Stimulated activated CD8-positive, alpha-beta memory T cell treated with anti-CD3 and anti-CD28 coated beads, Interleukin-12 subunit alpha, Interleukin-12 subunit beta, amount 100 ng/mL, for 24 hours (primary cell): ENCODE data around the gene CPNE4.
"Not testable (repeated sequence)": the region's sequence is repeated elsewhere in the genome, so short reads cannot be mapped to it uniquely, and the experiment has no call there.

Source experiments
- DNase-seq: peaks from one replicate; pipeline ENCODE4 v3.0.0-alpha.2; 2020; ENCODE audit errors: extremely low read depth

CPNE4 gene

GRCh38 chr3:131957980-131958379 is 76.8 kb downstream of the CPNE4 start:
- no peak for DNase-seq

- no peak for DNase-seq
These were observed 77.3 kb downstream of the CPNE4 start for GRCh38 chr3:131957511-131957910.

GRCh38 chr3:131948806-131949205 is 86.0 kb downstream of the CPNE4 start:
- no peak for DNase-seq

- DNase-seq, result no peak
These were observed 90.1 kb downstream of the CPNE4 start for GRCh38 chr3:131944676-131945075.

GRCh38 chr3:131933665-131934064 is 101.1 kb downstream of the CPNE4 start:
- DNase-seq, result no peak

- DNase-seq, result no peak
These were observed 106.2 kb downstream of the CPNE4 start for GRCh38 chr3:131928593-131928992.

- DNase-seq, result no peak
These were observed 109.2 kb downstream of the CPNE4 start for GRCh38 chr3:131925571-131925970.

- DNase-seq, result no peak
These were observed 112.5 kb downstream of the CPNE4 start for GRCh38 chr3:131922356-131922755.

GRCh38 chr3:131917006-131917405 is 117.8 kb downstream of the CPNE4 start:
- DNase-seq, result no peak

- no peak for DNase-seq
These were observed 120.6 kb downstream of the CPNE4 start for GRCh38 chr3:131914090-131914691.

GRCh38 chr3:131912255-131912654 is 122.6 kb downstream of the CPNE4 start:
- no peak for DNase-seq

- no peak for DNase-seq
These were observed 127.0 kb downstream of the CPNE4 start for GRCh38 chr3:131907796-131908195.

GRCh38 chr3:131903988-131904415 is 130.8 kb downstream of the CPNE4 start:
- DNase-seq, result no peak

GRCh38 chr3:131901686-131902085 is 133.1 kb downstream of the CPNE4 start:
- DNase-seq, result no peak

- no peak for DNase-seq
These were observed 133.9 kb downstream of the CPNE4 start for GRCh38 chr3:131900891-131901290.

- no peak for DNase-seq
These were observed 135.8 kb downstream of the CPNE4 start for GRCh38 chr3:131899021-131899420.

GRCh38 chr3:131898346-131898745 is 136.5 kb downstream of the CPNE4 start:
- no peak for DNase-seq

- no peak for DNase-seq
These were observed 138.5 kb downstream of the CPNE4 start for GRCh38 chr3:131896285-131896684.

GRCh38 chr3:131895766-131896165 is 139.0 kb downstream of the CPNE4 start:
- no peak for DNase-seq

GRCh38 chr3:131892331-131892730 is 142.5 kb downstream of the CPNE4 start:
- DNase-seq, result no peak

GRCh38 chr3:131885871-131886270 is 148.9 kb downstream of the CPNE4 start:
- DNase-seq, result not testable (repeated sequence)

GRCh38 chr3:131883711-131884407 is 151.0 kb downstream of the CPNE4 start:
- DNase-seq, result no peak

- DNase-seq, result no peak
These were observed 151.7 kb downstream of the CPNE4 start for GRCh38 chr3:131883086-131883485.

GRCh38 chr3:131881777-131882176 is 153.0 kb downstream of the CPNE4 start:
- no peak for DNase-seq
